HG02642 (cell line): ENCODE results near the gene CAND2.
"Not testable (repeated sequence)": the region's sequence is repeated elsewhere in the genome, so short reads cannot be mapped to it uniquely, and the experiment has no call there.

Source experiments
- ATAC-seq: cut with Tn5 transposase; IDR thresholded peaks from one replicate; pipeline ENCODE4 v1.9.1; 2021; ENCODE audit warnings: mild to moderate bottlenecking; ENCODE audit not compliant: unreplicated experiment, poor library complexity

The CAND2 gene

GRCh38 chr3:12828751-12829150, 32.3 kb downstream of the CAND2 start:
- no peak for ATAC-seq

GRCh38 chr3:12829404-12829803, 32.9 kb downstream of the CAND2 start:
- no peak for ATAC-seq

GRCh38 chr3:12829886-12830784, 33.7 kb downstream of the CAND2 start:
- ATAC-seq = no peak

- ATAC-seq = no peak
Measured at GRCh38 chr3:12830785-12831156, 34.3 kb downstream of the CAND2 start.

- ATAC-seq = no peak
Measured at GRCh38 chr3:12831301-12831866, 34.9 kb downstream of the CAND2 start.

- no peak for ATAC-seq
Measured at GRCh38 chr3:12832350-12833221, 36.1 kb downstream of the CAND2 start.

- no peak for ATAC-seq
Measured at GRCh38 chr3:12833222-12834161, 37.0 kb downstream of the CAND2 start.

- no peak for ATAC-seq
Measured at GRCh38 chr3:12835052-12835665, 38.7 kb downstream of the CAND2 start.

GRCh38 chr3:12837295-12837986, 41.0 kb downstream of the CAND2 start:
- ATAC-seq = no peak

GRCh38 chr3:12838179-12838965, 41.9 kb downstream of the CAND2 start:
- no peak for ATAC-seq

- no peak for ATAC-seq
Measured at GRCh38 chr3:12839156-12839946, 42.9 kb downstream of the CAND2 start.

GRCh38 chr3:12840148-12840547, 43.7 kb downstream of the CAND2 start:
- ATAC-seq = not testable (repeated sequence)

GRCh38 chr3:12840591-12841148, 44.2 kb downstream of the CAND2 start:
- ATAC-seq = peak; percentile 35

GRCh38 chr3:12841149-12841969, 44.9 kb downstream of the CAND2 start, which contains the start of gene RPL32:
Gene RPL32, minus strand, starts transcription at chr3:12841565. Its CDS starts 1,328 bp downstream, at chr3:12840237.
- ATAC-seq = peak; percentile 91

- ATAC-seq = no peak
Measured at GRCh38 chr3:12841970-12842328, 45.5 kb downstream of the CAND2 start.

GRCh38 chr3:12842469-12842868, 46.0 kb downstream of the CAND2 start:
- no peak for ATAC-seq
